T-cell (primary cell): Measurements from ENCODE around the gene SAFB. TPM values are rescaled to one million over a fixed set of nuclear protein-coding genes. Genes with fewer than 3 reads are reported as not detected.
A peak's percentile ranks its signal among the peaks of the same experiment; 100 is the strongest.

Source experiments
- ATAC-seq, 4 experiments: fragments of 200-7000 bp in 3 of 4; fragments of 150-1000 bp in 1 of 4; cut with Tn5 transposase; replicated peaks in 1 of 4; 1 replicate in 3 of 4; 2 replicates in 1 of 4; pipeline ENCODE4 v1.10.0; 2021; ENCODE audit warnings: moderate library complexity in 3 of 4, mild to moderate bottlenecking in 2 of 4, moderate number of reproducible peaks in 1 of 4
- CTCF ChIA-PET, 2 donors: fragments of 300-600 bp; sonication (Branson Sonifier 250); formaldehyde crosslinking; loops; one replicate each; lab custom pipeline; 2022; ENCODE audit warnings: antibody characterized with exemption in 2 of 2; lab: Charles Lee
- POLR2A ChIA-PET, 2 donors: fragments of 300-600 bp; sonication (Branson Sonifier 250); formaldehyde crosslinking; loops; one replicate each; lab custom pipeline; 2022; ENCODE audit warnings: antibody characterized with exemption in 2 of 2; lab: Charles Lee
- DNase-seq, 35 experiments: peaks; one replicate each; pipeline versions ENCODE4 v3.0.0 to v3.0.0-alpha.2; 2013 to 2023
- H3K27ac ChIP-seq: one replicate; pipeline ENCODE4 v1.5.1; 2013; ENCODE audit warnings: low read length
- H3K27me3 ChIP-seq, 2 experiments: replicated peaks in 1 of 2; 1 replicate in 1 of 2; 2 replicates in 1 of 2; pipeline versions ENCODE4 v1.6.1 to v1.7.0; 2013; ENCODE audit warnings: low read length in 1 of 2, mixed read lengths in 1 of 2; ENCODE audit not compliant: control insufficient read depth in 2 of 2, insufficient read depth in 2 of 2; ENCODE audit errors: extremely low read depth in 1 of 2
- H3K36me3 ChIP-seq, 2 donors: 1 replicate in 1 of 2; 2 replicates in 1 of 2; pipeline versions ENCODE4 v1.6.1 to v1.7.0; 2013; ENCODE audit warnings: low read length in 1 of 2; ENCODE audit not compliant: control insufficient read depth in 2 of 2, insufficient read depth in 1 of 2; ENCODE audit errors: extremely low read depth in 1 of 2
- H3K4me1 ChIP-seq, 2 experiments: 1 replicate in 1 of 2; 2 replicates in 1 of 2; pipeline versions ENCODE4 v1.6.1 to v1.7.0; 2013; ENCODE audit warnings: low read length in 2 of 2, mixed read lengths in 1 of 2; ENCODE audit not compliant: insufficient read depth in 2 of 2, control insufficient read depth in 1 of 2; ENCODE audit errors: extremely low read depth in 1 of 2
- H3K4me3 ChIP-seq, 2 donors: 1 replicate in 1 of 2; 2 replicates in 1 of 2; pipeline versions ENCODE4 v1.5.1 to v1.7.0; 2013; ENCODE audit warnings: mild to moderate bottlenecking in 2 of 2, low read length in 1 of 2, moderate library complexity in 1 of 2; ENCODE audit not compliant: control insufficient read depth in 1 of 2; ENCODE audit errors: extremely low read depth in 1 of 2
- H3K9me3 ChIP-seq: 2 replicates; pipeline ENCODE4 v1.7.0; 2013
- H3K27ac Mint-ChIP-seq, 2 donors: one replicate each; pipeline ENCODE4 v1.8.0; 2020 to 2021; ENCODE audit warnings: mild to moderate bottlenecking in 2 of 2, mixed read lengths in 2 of 2
- H3K27me3 Mint-ChIP-seq, 2 donors: one replicate each; pipeline ENCODE4 v1.8.0; 2021 to 2022; ENCODE audit warnings: mixed read lengths in 2 of 2
- H3K36me3 Mint-ChIP-seq: one replicate; pipeline ENCODE4 v1.8.0; 2021; ENCODE audit warnings: mixed read lengths
- H3K4me1 Mint-ChIP-seq, 3 donors: one replicate each; pipeline ENCODE4 v1.8.0; 2020 to 2022; ENCODE audit warnings: mixed read lengths in 3 of 3, mild to moderate bottlenecking in 1 of 3
- H3K4me3 Mint-ChIP-seq, 3 donors: one replicate each; pipeline ENCODE4 v1.8.0; 2020 to 2022; ENCODE audit warnings: mild to moderate bottlenecking in 3 of 3, mixed read lengths in 3 of 3, moderate library complexity in 3 of 3
- H3K9me3 Mint-ChIP-seq, 3 donors: one replicate each; pipeline ENCODE4 v1.8.0; 2020 to 2022; ENCODE audit warnings: mixed read lengths in 3 of 3
- WGBS: methylation state at CpG from one replicate; pipeline ENCODE4 v1.1.5; 2013; ENCODE audit warnings: missing lambda C conversion rate; ENCODE audit not compliant: insufficient coverage; 5-methylcytosine and 5-hydroxymethylcytosine counted together
- total RNA-seq, 35 experiments: library from RNA in 6 of 35; stranded (reverse) in 6 of 35; fragments of 120-200 nt in 1 of 35; gene quantifications; one replicate each; pipeline versions ENCODE4 v1.2.1 to v1.2.4 and lab custom pipeline; 2013 to 2026

SAFB gene
- total RNA-seq, 5 donors from 2014 or later (not counting 1 experiment from before 2014, with no cell fraction given): 164 to 203 (median 195) TPM

DNA sequence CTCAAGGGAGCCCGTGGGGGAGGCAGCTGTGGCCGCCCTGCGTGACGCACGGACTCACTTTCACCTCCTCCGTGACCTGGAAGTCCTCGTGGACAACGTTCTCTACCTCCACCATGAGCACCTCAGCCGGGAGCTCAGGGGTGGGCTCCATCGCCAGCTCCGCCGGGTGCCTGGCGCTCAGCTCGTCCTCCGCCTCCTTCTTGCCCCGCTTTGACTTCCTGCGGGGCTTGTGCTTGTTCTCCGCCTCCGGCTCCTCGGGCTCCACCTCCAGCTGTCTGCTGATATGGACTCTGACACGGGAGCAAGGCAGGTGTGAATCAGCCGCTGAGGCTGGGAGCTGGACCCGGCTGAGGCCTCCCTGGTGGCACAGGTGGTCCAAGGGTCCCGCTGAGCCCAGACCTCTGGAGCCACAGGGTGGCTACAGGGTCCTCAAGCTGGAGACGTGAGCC is 88.9 kb downstream of the SAFB start:
- Histone ChIP-seq H3K27ac (no peak overlapping the region), H3K36me3 (peaks cover 29 to 53% of the 10 kb centered on the region in 2 donors), H3K4me1 (no peaks in the 10 kb centered on the region), H3K9me3 (no peaks in the 10 kb centered on the region), H3K27me3 (no peaks in the 10 kb centered on the region), H3K4me3 (no peak overlapping the region)
- ChIA-PET CTCF (interaction anchor here in 1 of 2 donors (0.6 kb wide), 1 partner anchor 36 kb away, joined by 7 read pairs; no protein-coding TSS in a partner anchor), POLR2A (interaction anchor here (0.5 to 0.6 kb wide), 2 partner anchors 8 to 39 kb away, joined by 4 to 5 read pairs; partner anchors contain the start of genes CATSPERD (in 1 of the 2) and LONP1 (in 1 of the 2))
- Mint-ChIP-seq H3K27me3 (no peaks in the 10 kb centered on the region), H3K4me1 (peaks cover 0 to 6% (median 5%) of the 10 kb centered on the region in 3 donors), H3K36me3 (peaks cover 17% of the 10 kb centered on the region), H3K9me3 (no peaks in the 10 kb centered on the region), H3K27ac (no peak overlapping the region), H3K4me3 (no peak overlapping the region)
- ATAC-seq (no peak), DNase-seq (no peak)
- WGBS: 90% methylated on average over 23 of the region's 25 CpGs

DNA sequence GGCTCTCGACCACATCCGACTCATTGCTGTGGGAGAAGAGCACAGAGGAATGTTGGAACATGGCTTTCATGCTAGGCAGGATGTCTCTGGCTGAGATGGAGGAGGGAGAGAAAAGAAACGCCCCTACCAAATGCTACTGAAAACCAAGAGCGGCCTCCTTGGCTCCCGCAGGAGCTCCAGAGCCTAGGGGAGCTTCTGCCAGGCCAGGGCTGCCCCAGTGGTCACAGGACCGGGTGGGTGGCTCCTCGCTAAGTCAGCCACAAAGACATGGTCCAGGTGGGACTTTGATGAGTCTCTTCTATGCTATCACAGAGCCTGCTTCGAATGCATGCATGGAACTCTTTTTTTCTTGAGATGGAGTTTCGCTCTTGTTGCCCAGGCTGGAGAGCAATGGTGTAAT is 90.3 kb downstream of the SAFB start:
- Histone ChIP-seq H3K36me3 (peaks cover 21 to 51% of the 10 kb centered on the region in 2 donors), H3K4me3 (no peak overlapping the region), H3K4me1 (peaks cover under 1 to 12% of the 10 kb centered on the region in 2 experiments), H3K27ac (no peak overlapping the region), H3K27me3 (no peaks in the 10 kb centered on the region), H3K9me3 (no peaks in the 10 kb centered on the region)
- Mint-ChIP-seq H3K4me3 (no peak overlapping the region), H3K36me3 (peaks cover 12% of the 10 kb centered on the region), H3K9me3 (no peaks in the 10 kb centered on the region), H3K4me1 (peaks cover 8 to 18% (median 16%) of the 10 kb centered on the region in 3 donors), H3K27ac (no peak overlapping the region), H3K27me3 (no peaks in the 10 kb centered on the region)
- ATAC-seq (no peak), DNase-seq (no peak)
- ChIA-PET CTCF (no interaction called here), POLR2A (interaction anchor here in 1 of 2 donors (0.6 kb wide), 1 partner anchor 278 kb away, joined by 3 read pairs; no protein-coding TSS in a partner anchor)
- WGBS: 89% methylated on average over 6 of the region's 9 CpGs

DNA sequence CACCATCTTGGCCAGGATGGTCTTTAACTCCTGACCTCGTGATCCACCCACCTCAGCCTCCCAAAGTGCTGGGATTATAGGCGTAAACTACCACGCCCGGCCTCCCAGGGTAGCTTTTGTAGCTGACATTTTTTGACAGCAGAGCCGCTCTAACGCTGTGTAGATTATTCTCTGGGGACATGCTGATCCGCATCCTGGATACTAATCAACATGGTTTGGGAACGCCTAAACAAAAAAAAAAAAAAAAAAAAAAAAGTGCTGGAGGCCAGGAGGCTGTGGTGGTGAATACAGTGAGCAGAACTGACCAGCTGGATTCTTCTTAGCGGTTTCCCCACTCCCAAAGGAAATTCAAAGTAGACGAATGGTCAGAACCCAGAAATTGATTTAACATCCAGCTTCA is 91.9 kb downstream of the SAFB start:
- Mint-ChIP-seq H3K27ac (no peak overlapping the region), H3K27me3 (no peaks in the 10 kb centered on the region), H3K4me3 (no peak overlapping the region), H3K9me3 (no peaks in the 10 kb centered on the region), H3K36me3 (peaks cover 12% of the 10 kb centered on the region), H3K4me1 (peaks cover 18 to 29% (median 29%) of the 10 kb centered on the region in 3 donors)
- CTCF ChIA-PET: interaction anchor here in 1 of 2 donors (0.7 kb wide), 1 partner anchor 27 kb away, joined by 4 read pairs; no protein-coding TSS in a partner anchor
- no CpG with 5 or more reads among the region's 10 CpGs for WGBS
- ATAC-seq (no peak), DNase-seq (no peak)
- Histone ChIP-seq H3K27ac (no peak overlapping the region), H3K9me3 (no peaks in the 10 kb centered on the region), H3K4me1 (peaks cover 10 to 27% of the 10 kb centered on the region in 2 experiments), H3K4me3 (no peak overlapping the region), H3K27me3 (no peaks in the 10 kb centered on the region), H3K36me3 (peaks cover 19 to 48% of the 10 kb centered on the region in 2 donors)
- POLR2A ChIA-PET: interaction anchor here in 1 of 2 donors (0.7 kb wide), 1 partner anchor 623 kb away, joined by 11 read pairs; no protein-coding TSS in a partner anchor

DNA sequence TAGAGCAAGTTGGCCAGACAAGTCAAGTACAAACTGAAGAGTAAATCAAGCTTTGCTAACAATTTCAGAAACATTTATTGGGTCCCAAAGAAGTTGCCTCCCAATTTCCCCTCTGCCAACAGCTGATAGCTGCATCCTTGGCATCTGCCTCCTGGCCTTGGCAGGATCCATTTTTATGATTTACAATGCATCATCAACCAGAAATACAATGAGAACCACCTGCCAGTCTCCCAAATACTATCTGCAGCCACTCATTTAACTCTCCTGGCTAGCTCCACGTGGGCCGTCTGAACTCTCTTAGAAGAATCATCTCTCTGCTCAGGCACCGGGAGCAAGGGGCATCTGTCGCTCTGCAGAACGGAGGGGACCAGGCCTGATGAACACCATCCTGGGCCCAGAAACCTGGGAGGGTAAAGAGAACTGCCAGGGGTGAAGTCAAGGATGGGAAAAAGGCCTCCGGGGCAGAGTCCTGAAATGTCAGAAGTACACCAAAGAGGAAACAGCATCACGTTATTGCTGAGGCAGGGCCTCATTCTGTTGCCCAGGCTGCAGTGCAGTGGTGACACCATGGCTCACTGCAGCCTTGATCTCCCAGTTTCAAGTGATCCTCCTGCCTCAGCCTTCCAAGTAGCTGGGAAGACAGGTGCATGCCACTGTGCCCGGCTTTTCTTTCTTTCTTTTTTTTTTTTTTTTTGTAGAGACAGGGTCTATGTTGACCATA is 94.5 kb downstream of the SAFB start:
- Histone ChIP-seq H3K9me3 (no peaks in the 10 kb centered on the region), H3K27me3 (no peaks in the 10 kb centered on the region), H3K36me3 (peaks cover 13 to 27% of the 10 kb centered on the region in 2 donors), H3K27ac (no peak overlapping the region), H3K4me3 (no peak overlapping the region), H3K4me1 (peaks cover 10 to 35% of the 10 kb centered on the region in 2 experiments)
- ChIA-PET CTCF (interaction anchor here in 1 of 2 donors (0.7 kb wide), 1 partner anchor 1076 kb away, joined by 6 read pairs; no protein-coding TSS in a partner anchor), POLR2A (interaction anchor here in 1 of 2 donors (1.8 kb wide), 1 partner anchor 27 kb away, joined by 9 read pairs; the partner anchor contains the start of gene RPL36)
- peaks cover 24 to 33% (median 29%) of the 10 kb centered on the region in 3 donors for H3K4me1 Mint-ChIP-seq
- peaks cover 12% of the 10 kb centered on the region for H3K36me3 Mint-ChIP-seq
- peak overlapping the region; percentile 3 to 55 (median 49) for H3K4me3 Mint-ChIP-seq
- no peak for ATAC-seq
- no peaks in the 10 kb centered on the region for H3K27me3 Mint-ChIP-seq
- WGBS: 82% methylated on average over 6 of the region's 8 CpGs
- no peaks in the 10 kb centered on the region for H3K9me3 Mint-ChIP-seq
- DNase-seq: no peak
- peak overlapping the region in 1 of 2 donors; percentile 49 for H3K27ac Mint-ChIP-seq

Other genes with a start within 250 kb of the SAFB start
- gene ZNRF4, start 167.7 kb upstream of the SAFB start, total RNA-seq: not detected
- 1 to 10 TPM in 4 of 5 donors, under 1 TPM in 1; 0.66 to 2.7 (median 1.9) TPM for gene TINCR, start 55.1 kb upstream of the SAFB start, total RNA-seq
- 100 to 1,000 TPM; 222 to 253 (median 237) TPM for gene SAFB2, start 307 bp upstream of the SAFB start, total RNA-seq
- 10 to 100 TPM; 29.3 to 64.5 (median 57.0) TPM for gene MICOS13, start 57.4 kb downstream of the SAFB start, total RNA-seq
- 1 to 10 TPM; 3.2 to 6.1 (median 4.4) TPM for gene HSD11B1L, start 57.9 kb downstream of the SAFB start, total RNA-seq
- 1,000 to 10,000 TPM; 1,208 to 1,613 (median 1,528) TPM for gene RPL36, start 67.2 kb downstream of the SAFB start, total RNA-seq
- gene LONP1, start 97.1 kb downstream of the SAFB start, total RNA-seq: 10 to 100 TPM; 70.0 to 83.9 (median 81.8) TPM
- not detected for gene CATSPERD, start 97.6 kb downstream of the SAFB start, total RNA-seq
- gene PRR22, start 161.7 kb downstream of the SAFB start, total RNA-seq: 1 to 10 TPM; 4.7 to 6.0 (median 5.5) TPM
- 100 to 1,000 TPM in 2 of 5 donors, 10 to 100 TPM in 3; 69.9 to 153 (median 98.3) TPM for gene DUS3L, start 168.1 kb downstream of the SAFB start, total RNA-seq
- gene NRTN, start 182.0 kb downstream of the SAFB start, total RNA-seq: 1 to 10 TPM in 2 of 5 donors, under 1 TPM in 1, not detected in 2; 0.59 to 2.0 (median 1.6) TPM
- gene FUT6, start 216.6 kb downstream of the SAFB start, total RNA-seq: under 1 TPM in 3 of 5 donors, not detected in 2; 0.15 to 0.79 (median 0.35) TPM
- under 1 TPM in 4 of 5 donors, not detected in 1; 0.13 to 0.50 (median 0.18) TPM for gene FUT3, start 228.4 kb downstream of the SAFB start, total RNA-seq
- gene FUT5, start 247.5 kb downstream of the SAFB start, total RNA-seq: 1 to 10 TPM in 2 of 5 donors, under 1 TPM in 3; 0.23 to 2.5 (median 0.67) TPM